ENCODE data around the gene DARS1.
"Not testable (repeated sequence)": the region's sequence is repeated elsewhere in the genome, so short reads cannot be mapped to it uniquely, and the experiment has no call there.

Gene DARS1

DNA sequence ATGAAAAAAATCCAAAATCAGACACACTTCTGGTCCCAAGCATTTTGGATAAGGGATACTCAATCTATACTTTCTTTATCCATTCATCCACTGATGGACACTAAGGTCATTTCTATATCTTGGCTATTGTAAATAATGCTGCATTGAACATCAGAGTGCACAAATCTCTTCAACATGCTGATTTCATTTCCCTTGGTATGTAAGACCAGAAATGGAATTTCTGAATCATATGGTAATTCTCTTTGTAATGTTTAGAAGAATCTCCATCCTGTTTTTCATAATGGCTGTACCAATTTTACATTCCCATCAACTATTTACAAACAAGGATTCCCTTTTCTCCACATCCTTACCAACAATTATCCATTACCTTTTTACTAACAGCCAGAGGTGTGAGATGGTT lies 75.5 kb downstream of the DARS1 start:
- in situ Hi-C loops (cut with HindIII; ENCODE audit: low pct_ligation_motif_present, low pct_unique_long_range_greater_than_20kb, low sequenced_read_pairs), result no loop called here
- no peak for DNase-seq

DNA sequence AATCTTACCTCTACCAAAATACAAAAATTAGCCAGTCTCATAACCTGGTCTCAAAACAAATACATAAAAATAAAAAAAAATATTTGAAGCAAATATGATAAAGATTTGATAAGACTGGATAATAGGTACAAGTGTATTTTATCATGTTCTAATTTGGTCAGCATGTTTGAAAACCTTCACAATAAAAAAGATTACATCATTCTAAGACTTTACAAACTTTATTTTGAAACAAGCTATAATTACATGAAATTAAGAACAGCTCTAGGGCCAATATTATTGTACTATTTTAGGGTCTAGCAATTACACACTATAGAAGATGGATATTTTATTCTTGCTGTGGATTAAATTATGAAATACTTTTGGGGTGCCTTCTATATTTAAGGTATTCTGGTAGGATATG lies 79.7 kb downstream of the DARS1 start:
- in situ Hi-C loops (cut with HindIII; ENCODE audit: low pct_ligation_motif_present, low pct_unique_long_range_greater_than_20kb, low sequenced_read_pairs), result no loop called here
- DNase-seq, result no peak

DNA sequence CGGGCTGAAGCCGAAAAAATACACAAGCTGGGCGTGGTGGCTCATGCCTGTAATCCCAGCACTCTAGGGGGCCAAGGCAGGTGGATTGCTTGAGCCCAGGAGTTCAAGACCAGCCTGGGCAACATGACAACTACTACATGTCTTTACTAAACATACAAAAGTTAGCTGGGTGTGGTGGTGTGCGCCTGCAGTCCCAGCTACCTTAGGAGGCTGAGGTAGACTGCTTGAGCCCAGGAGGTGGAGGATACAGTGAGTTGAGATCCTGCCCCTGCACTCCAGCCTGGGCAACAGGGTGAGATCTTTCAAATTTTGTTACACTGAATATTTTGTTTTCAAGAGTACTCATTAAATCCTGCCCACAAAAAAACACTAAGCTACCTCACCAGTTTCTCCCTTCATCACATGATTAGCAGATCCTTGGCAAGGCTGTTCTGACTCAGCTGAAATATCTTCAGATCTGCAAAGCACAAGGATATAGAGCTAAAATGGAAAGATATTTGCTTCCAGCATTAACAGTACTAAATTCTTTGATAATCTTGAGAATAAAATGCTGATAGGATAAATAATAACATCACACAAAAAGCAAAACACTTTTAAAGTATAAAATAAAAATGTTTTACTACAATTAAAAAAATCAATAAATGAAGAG lies 81.0 kb downstream of the DARS1 start:
- DNase-seq, result no peak
- in situ Hi-C loops (cut with HindIII; ENCODE audit: low pct_ligation_motif_present, low pct_unique_long_range_greater_than_20kb, low sequenced_read_pairs), result no loop called here

DNA sequence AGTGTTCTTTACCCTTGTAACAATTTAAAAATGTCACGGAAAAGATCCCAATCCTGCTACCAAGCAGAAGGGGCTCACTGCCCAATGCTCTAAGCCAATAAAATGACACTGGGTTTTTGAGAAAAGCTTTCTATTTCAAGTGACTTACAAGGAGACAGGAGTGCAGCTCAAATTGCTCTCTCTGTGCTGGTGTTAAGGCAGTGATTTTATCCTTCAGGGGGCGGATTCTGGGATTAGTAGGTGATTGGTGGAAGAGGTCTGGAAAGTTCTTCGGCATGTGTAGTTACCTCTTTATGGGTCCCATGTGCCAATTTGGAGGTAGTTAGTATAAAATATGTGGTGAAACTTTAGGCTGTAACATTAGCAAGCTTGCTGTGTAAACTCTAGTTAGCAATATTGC lies 81.8 kb downstream of the DARS1 start:
- DNase-seq, result no peak
- in situ Hi-C loops (cut with HindIII; ENCODE audit: low pct_ligation_motif_present, low pct_unique_long_range_greater_than_20kb, low sequenced_read_pairs), result no loop called here

DNA sequence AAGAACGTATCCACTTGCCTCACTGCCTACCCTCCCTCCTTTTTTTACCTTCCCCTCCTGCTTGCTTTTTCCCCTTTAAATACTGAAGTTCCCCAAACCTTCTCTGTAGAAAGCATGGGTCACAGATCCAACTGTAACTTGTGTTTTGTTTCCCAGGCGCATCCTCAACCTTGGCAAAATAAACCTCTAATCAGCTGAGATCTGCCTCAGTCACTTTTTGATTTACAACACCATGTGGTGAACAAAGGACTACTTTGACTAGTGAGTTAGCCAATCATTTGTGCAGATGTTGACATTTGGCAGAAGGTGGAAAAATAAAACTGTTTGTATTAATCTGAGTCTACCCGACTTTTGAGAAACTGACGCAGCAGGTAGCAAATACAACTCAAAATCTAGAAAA lies 85.9 kb downstream of the DARS1 start:
- in situ Hi-C loops (cut with HindIII; ENCODE audit: low pct_ligation_motif_present, low pct_unique_long_range_greater_than_20kb, low sequenced_read_pairs), result loop anchor here (25.0 kb wide), 1 partner anchor 488 kb away; no protein-coding TSS in a partner anchor
- no peak for DNase-seq

DNA sequence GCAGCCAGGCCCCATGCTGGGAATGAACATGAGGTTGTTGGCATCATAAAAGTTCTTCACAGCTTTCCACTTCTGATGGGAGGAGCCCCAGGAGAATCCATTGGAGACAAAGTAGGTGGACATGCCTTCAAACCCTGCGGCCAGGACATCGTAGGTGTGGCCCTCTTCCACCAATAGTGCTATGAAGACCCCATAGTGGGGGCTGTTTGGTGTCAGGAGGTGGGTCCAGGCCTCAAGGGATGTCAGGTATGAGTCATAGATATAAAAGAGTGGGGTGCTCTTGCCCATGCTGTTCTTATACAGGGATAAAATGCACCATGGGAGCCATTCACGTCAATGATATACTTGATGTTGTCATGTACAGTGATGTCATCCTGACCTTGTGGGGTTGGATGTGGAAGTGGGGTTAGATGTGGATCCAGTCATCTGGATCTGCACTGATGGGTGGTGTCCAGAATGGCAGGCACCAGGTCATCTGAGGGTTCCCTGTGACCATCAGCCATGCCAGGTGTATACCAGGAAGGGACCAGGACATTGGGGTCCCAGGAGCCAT lies 87.1 kb downstream of the DARS1 start:
- in situ Hi-C loops (cut with HindIII; ENCODE audit: low pct_ligation_motif_present, low pct_unique_long_range_greater_than_20kb, low sequenced_read_pairs), result loop anchor here (25.0 kb wide), 1 partner anchor 489 kb away; no protein-coding TSS in a partner anchor
- DNase-seq, result no peak

DNA sequence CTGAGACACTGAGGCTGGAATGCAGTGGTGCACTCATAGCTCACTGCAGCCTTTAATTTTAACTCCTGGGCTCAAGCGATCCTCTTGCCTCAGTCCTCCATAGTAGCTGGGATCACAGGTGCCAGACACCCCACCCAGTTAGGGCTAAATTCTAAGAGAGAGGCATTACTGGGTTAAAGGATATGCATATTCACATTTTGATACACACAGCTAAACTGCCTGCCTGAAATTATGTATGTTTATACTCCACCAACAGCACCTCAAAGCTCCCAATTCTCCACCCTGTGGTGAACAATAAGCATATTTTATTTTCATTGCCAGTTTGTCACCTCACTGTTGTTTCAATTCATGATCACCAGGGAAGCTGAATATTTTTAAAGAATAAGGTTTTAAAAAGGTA lies 90.5 kb downstream of the DARS1 start:
- in situ Hi-C loops (cut with HindIII; ENCODE audit: low pct_ligation_motif_present, low pct_unique_long_range_greater_than_20kb, low sequenced_read_pairs), result loop anchor here (25.0 kb wide), 1 partner anchor 492 kb away; no protein-coding TSS in a partner anchor
- DNase-seq, result no peak

DNA sequence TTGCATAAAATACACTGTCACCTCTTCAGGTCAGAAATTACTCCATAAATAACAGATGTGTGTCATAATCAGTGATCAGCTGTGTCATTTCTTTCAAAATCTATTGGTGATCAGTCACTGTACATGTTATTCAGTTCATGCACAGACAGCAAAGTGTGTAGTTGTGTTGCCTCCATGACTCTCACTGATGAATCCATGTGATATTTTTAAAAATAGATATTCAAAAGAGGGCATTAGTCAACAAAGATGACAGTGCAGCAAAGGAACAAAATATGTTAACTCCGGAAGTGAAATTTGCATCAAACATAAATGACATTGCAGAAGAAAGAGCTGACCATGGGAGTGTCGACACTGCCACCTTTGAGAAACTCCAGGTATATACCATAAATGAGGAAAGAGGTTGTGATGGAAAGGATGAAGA lies 92.0 kb downstream of the DARS1 start:
- in situ Hi-C loops (cut with HindIII; ENCODE audit: low pct_ligation_motif_present, low pct_unique_long_range_greater_than_20kb, low sequenced_read_pairs), result loop anchor here (25.0 kb wide), 1 partner anchor 494 kb away; no protein-coding TSS in a partner anchor
- DNase-seq, result no peak

DNA sequence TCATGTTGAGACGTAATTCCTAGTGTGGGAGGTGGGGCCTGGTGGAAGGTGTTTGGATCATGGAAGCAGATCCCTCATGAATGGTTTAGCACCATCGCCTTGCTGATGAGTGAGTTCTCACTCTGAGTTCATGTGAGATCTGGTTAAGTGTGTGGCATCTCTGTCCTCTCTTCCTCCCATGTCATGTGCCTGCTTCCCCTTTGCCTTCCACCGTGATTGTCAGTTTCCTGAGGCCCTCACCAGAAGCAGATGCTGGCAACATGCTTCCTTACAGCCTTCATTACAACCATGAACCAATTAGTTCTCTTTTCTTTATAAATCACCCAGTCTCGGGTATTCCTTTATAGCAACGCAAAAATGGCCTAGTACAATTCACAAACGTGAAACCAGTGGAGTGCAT lies 94.6 kb downstream of the DARS1 start:
- in situ Hi-C loops (cut with HindIII; ENCODE audit: low pct_ligation_motif_present, low pct_unique_long_range_greater_than_20kb, low sequenced_read_pairs), result loop anchor here (25.0 kb wide), 1 partner anchor 496 kb away; no protein-coding TSS in a partner anchor
- no peak for DNase-seq

DNA sequence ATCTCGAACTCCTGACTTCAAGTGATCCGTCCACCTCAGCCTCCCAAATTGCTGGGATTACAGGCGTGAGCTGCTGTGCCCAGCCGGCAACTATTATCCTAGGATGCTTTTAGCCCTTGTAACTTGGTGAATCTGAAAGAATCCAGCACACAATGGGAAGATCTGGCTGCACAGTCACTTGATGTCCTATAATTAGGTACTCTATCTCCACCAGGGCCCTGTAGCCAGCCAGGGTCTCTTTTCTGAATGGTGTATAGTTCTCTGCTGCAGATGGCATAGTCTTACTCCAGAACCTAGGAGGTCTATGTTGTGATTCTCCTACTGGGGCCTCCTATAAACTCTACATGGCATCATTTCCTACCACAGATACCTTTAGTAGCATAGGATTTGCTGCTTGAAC lies 95.3 kb downstream of the DARS1 start:
- in situ Hi-C loops (cut with HindIII; ENCODE audit: low pct_ligation_motif_present, low pct_unique_long_range_greater_than_20kb, low sequenced_read_pairs), result loop anchor here (25.0 kb wide), 1 partner anchor 497 kb away; no protein-coding TSS in a partner anchor
- no peak for DNase-seq

DNA sequence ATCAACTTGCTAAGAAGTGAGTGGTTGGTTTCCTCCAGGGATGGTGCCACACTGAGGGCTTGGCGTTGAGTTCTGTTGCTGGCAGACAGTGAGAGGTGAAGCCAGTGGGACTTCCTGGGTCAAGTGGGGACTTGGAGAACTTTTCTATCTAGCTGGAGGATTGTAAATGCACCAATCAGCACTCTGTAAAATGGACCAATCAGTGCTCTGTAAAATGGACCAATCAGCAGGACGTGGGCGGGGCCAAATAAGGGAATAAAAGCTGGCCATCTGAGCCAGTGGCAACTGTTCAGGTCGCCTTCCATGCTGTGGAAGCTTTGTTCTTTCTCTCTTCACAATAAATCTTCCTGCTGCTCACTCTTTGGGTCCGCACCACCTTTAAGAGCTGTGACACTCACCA lies 96.8 kb downstream of the DARS1 start:
- in situ Hi-C loops (cut with HindIII; ENCODE audit: low pct_ligation_motif_present, low pct_unique_long_range_greater_than_20kb, low sequenced_read_pairs), result loop anchor here (25.0 kb wide), 1 partner anchor 499 kb away; no protein-coding TSS in a partner anchor

DNA sequence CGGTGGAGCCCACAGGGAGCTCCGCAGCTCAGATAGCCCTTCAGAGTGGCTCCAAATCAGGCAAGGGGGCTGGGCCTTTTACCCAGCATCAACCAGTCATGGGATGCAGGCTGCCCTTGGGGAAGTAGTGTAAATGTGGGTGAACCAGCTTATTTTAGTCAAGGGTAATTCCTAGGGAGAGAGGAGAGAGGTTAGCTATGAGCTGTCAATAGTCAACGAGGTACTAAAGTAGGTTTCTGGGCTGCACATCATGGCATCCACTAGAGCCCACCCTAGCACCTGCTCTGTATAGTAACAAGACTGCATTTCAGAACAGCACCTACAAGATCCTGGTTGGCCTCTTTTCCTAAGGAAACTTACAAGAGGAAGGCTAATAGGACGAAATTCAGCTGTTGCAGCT lies 99.7 kb downstream of the DARS1 start:
- in situ Hi-C loops (cut with HindIII; ENCODE audit: low pct_ligation_motif_present, low pct_unique_long_range_greater_than_20kb, low sequenced_read_pairs), result loop anchor here (25.0 kb wide), 1 partner anchor 502 kb away; no protein-coding TSS in a partner anchor
- no peak for DNase-seq

More for the DNA sequence above, 96.8 kb downstream of the DARS1 start:
- not testable (repeated sequence) for DNase-seq

DNA sequence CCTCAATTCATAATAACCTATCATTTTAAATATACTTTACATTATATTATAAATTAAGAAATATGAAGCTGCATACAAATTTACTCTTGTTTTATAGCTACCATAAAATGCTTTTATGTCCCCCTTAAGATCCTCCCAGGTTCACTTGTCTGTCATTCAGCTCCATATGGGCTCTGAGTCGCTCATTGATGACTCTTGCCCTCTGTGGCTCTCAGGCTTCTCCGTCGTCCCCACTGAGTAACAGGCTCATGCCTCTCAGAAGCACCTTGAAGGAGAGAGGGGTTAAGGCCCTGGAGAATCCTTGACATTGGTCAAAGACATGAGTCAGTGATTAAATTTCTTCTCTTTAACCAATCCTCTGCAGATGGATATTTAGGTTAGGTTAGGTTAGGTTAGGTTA lies 103.0 kb downstream of the DARS1 start:
- DNase-seq, result no peak
- in situ Hi-C loops (cut with HindIII; ENCODE audit: low pct_ligation_motif_present, low pct_unique_long_range_greater_than_20kb, low sequenced_read_pairs), result loop anchor here (25.0 kb wide), 1 partner anchor 505 kb away; no protein-coding TSS in a partner anchor

DNA sequence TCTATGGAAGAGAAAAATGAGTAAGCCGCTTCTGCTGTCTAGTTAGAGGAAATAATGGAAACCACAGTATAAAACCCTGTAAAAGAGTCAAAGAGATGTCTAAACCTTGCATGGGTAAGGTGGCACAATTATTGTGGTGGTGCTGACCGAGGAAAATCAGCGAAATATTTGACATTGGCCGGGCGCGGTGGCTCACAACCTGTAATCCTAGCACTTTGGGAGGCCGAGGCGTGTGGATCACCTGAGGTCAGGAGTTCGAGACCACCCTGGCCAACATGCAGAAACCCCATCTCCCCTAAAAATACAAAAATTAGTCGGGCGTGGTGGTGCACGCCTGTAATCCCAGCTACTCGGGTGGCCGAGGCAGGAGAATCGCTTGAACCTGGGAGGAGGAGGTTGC lies 108.7 kb downstream of the DARS1 start:
- not testable (repeated sequence) for DNase-seq
- in situ Hi-C loops (cut with HindIII; ENCODE audit: low pct_ligation_motif_present, low pct_unique_long_range_greater_than_20kb, low sequenced_read_pairs), result loop anchor here (25.0 kb wide), 1 partner anchor 511 kb away; no protein-coding TSS in a partner anchor

DNA sequence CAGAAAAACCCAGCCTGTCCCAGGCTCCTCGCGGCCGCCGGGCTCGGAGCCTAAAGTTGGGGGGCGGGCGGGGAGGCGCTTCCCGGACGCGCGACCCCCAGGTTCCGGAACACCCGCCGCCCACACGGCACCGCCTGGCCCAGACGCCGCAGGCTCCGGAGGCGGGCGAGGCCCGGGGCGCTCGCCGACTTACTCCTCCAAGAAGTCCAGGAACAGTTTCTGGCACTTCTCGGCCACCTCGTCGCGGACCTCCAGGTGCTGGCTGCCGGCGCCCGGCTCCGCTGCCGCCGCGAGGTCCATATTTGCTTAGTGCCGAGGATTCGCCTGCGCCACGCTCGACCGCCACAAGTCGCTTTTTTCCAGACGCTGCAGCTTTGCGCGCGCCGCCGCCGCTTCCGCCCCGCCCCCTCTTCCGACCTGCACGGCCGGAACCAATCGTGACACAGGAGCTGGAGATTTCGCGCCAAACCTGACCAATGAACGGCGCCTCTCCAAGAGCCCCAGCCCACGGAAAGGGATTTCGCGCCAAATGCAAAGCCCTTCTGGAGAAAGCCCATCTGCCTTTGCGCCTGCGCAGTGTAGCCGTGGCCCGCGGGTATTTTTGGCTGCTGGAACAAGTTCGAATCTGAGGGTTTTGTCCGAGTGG lies 109.2 kb downstream of the DARS1 start, which contains the start of gene MCM6:
TSS of gene MCM6 (minus strand) at position 378 of the 646 bp plus-strand sequence. CDS start at position 300, 78 bp downstream.
- in situ Hi-C loops (cut with HindIII; ENCODE audit: low pct_ligation_motif_present, low pct_unique_long_range_greater_than_20kb, low sequenced_read_pairs), result loop anchor here (25.0 kb wide), 1 partner anchor 511 kb away; no protein-coding TSS in a partner anchor
- DNase-seq, result peak; percentile 99

DNA sequence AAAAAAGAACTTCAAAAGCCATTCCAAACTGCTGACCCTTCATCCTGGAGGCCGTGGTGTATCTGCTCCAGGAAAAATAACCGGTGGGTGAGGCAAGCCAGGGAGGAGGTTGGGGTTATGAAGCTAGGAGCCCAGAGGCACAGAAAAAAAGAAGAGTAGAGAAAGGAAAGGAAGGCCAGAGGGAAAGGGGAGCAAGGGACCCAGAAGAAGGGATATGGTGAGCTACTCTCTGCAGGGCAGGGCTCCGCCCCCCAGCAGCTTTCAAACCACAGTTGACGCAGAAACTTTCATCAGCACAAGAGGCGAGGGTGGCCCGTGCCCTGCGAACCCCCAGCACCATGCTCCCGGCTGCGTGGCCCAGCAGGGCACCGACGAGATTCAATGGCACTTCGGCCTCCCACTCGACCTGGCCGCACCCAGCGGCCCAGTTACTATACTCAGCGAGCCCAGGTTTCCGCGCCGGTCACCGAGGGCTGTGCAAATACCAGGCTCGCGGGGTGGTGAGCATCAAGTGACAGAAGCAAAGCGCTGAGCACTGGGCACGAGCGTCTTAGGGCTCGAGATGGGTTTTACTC lies 109.8 kb downstream of the DARS1 start:
- peak; percentile 64 for DNase-seq
- in situ Hi-C loops (cut with HindIII; ENCODE audit: low pct_ligation_motif_present, low pct_unique_long_range_greater_than_20kb, low sequenced_read_pairs), result loop anchor here (25.0 kb wide), 1 partner anchor 512 kb away; no protein-coding TSS in a partner anchor

DNA sequence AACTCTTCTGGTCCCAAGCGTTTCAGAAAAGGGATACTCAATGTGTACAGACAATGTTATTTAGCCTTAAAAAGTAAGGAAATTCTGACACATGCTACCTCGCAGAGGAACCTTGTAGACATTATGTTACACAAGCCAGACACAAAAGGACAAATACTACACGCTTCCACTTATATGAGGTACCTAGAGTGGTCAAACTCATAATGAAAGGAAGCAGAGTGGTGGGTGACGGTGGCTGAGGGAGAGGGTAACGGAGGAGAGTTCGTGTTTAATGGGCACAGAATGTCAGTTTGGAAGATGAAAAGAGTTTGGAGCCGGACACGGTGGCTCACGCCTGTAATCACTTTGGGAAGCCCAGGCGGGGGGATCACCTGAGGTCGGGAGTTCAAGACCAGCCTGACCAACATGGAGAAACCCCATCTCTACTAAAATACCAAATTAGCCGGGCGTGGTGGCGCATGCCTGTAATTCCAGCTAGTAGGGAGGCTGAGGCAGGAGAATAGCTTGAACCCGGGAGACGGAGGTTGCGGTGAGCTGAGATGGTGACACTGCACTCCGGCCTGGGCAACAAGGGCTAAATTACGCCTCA lies 110.6 kb downstream of the DARS1 start:
- no peak for DNase-seq
- in situ Hi-C loops (cut with HindIII; ENCODE audit: low pct_ligation_motif_present, low pct_unique_long_range_greater_than_20kb, low sequenced_read_pairs), result loop anchor here (25.0 kb wide), 1 partner anchor 512 kb away; no protein-coding TSS in a partner anchor

DNA sequence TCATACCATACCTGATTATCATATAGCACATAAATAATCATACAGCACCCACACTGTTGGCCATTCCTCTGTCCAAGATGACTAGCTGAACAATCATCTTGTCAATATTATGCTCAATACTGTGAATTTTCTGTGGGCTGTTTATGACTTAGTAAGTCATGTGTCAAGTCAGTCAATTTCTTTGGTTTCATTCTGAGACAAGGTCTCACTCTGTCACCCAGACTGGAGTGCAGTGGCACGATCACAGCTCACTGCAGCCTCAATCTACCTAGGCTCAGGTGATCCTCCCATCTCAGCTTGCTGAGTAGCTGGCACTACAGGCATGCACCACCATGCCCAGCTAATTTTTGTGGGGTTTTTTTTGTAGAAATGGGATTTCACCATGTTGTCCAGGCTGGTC lies 114.9 kb downstream of the DARS1 start:
- in situ Hi-C loops (cut with HindIII; ENCODE audit: low pct_ligation_motif_present, low pct_unique_long_range_greater_than_20kb, low sequenced_read_pairs), result no loop called here
- DNase-seq, result no peak

Measured in ACHN (cell line).